Measurements from ENCODE around the gene FMNL2. TPM values are rescaled to one million over a fixed set of nuclear protein-coding genes. Genes with fewer than 3 reads are reported as not detected.

FMNL2 gene
- total and polyA plus RNA-seq, 12 donors, result 3.3 to 16.0 (median 4.5) TPM

- no peak overlapping the region for H3K27ac ChIP-seq
- H3K4me1 ChIP-seq, result peaks cover 0 to 7% (median 0%) of the 10 kb centered on the region in 9 donors
- H3K36me3 ChIP-seq, result no peaks in the 10 kb centered on the region
- H3K27me3 ChIP-seq, result no peaks in the 10 kb centered on the region
- H3K9me3 ChIP-seq, result no peaks in the 10 kb centered on the region
- TF ChIP-seq CTCF (IDR thresholded peaks at IDR 0.05), result no peak
- WGBS, 2 donors, result 93 to 99% methylated on average over 3 of the region's 3 CpGs
- no peak for DNase-seq
- intact Hi-C loops (cut with DNase I), result no loop called here
- H3K4me3 ChIP-seq, result no peak overlapping the region
- no peak for ATAC-seq
Measured at GRCh38 chr2:152456262-152456661, 121.3 kb downstream of the FMNL2 start.

- no peak for DNase-seq
- Histone ChIP-seq H3K27me3 (no peaks in the 10 kb centered on the region), H3K4me3 (no peak overlapping the region), H3K27ac (no peak overlapping the region), H3K4me1 (peaks cover 0 to 7% (median 0%) of the 10 kb centered on the region in 9 donors), H3K9me3 (no peaks in the 10 kb centered on the region), H3K36me3 (no peaks in the 10 kb centered on the region)
- no peak for TF ChIP-seq CTCF (IDR thresholded peaks at IDR 0.05)
- intact Hi-C loops (cut with DNase I), result no loop called here
- 88 to 95% methylated on average over 5 of the region's 5 CpGs for WGBS, 2 donors
- ATAC-seq, result no peak
Measured at GRCh38 chr2:152458441-152458940, 123.5 kb downstream of the FMNL2 start.

- no peak for ATAC-seq
- Histone ChIP-seq H3K4me1 (peaks cover 0 to 7% (median 0%) of the 10 kb centered on the region in 9 donors), H3K27ac (no peak overlapping the region), H3K9me3 (no peaks in the 10 kb centered on the region), H3K4me3 (no peak overlapping the region), H3K27me3 (no peaks in the 10 kb centered on the region), H3K36me3 (no peaks in the 10 kb centered on the region)
- no peak for TF ChIP-seq CTCF (IDR thresholded peaks at IDR 0.05)
- DNase-seq, result no peak
- intact Hi-C loops (cut with DNase I), result no loop called here
- 83 to 88% methylated on average over 2 of the region's 2 CpGs for WGBS, 2 donors
Measured at GRCh38 chr2:152459091-152459490, 124.1 kb downstream of the FMNL2 start.

GRCh38 chr2:152460567-152460966 lies 125.6 kb downstream of the FMNL2 start:
- Histone ChIP-seq H3K9me3 (no peaks in the 10 kb centered on the region), H3K27ac (no peak overlapping the region), H3K4me3 (no peak overlapping the region), H3K4me1 (peaks cover 0 to 20% (median 13%) of the 10 kb centered on the region in 9 donors), H3K27me3 (no peaks in the 10 kb centered on the region), H3K36me3 (no peaks in the 10 kb centered on the region)
- intact Hi-C loops (cut with DNase I), result no loop called here
- TF ChIP-seq CTCF (IDR thresholded peaks at IDR 0.05), result no peak
- ATAC-seq, result no peak
- WGBS, 2 donors, result 95% methylated on average over 6 of the region's 6 CpGs
- no peak for DNase-seq
